ENCODE measurements around the gene ATP10D. TPM values are rescaled to one million over a fixed set of nuclear protein-coding genes. Genes with fewer than 3 reads are reported as not detected.

Gene ATP10D
- total RNA-seq, 1 donor from 2014 or later = 19.8 TPM

DNA sequence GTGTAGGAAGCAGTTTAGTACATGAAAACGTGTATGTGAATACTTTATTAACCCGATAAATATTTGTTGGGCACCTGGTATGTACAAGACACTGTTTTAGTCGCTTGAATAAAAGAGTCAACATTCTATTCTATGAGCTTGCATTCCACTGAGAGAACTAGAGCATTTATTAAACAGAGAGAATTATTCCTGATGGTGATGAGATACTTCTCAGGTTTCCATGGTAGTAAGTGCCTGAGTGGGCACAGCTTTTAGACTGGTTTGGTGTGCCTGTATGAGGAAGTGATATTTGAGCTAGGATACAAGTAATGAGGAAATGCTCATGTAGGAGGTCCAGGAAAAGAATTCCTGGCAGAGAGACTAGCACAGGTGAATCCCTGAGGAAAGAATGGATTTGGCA, 94.2 kb downstream of the ATP10D start:
- DNase-seq (ENCODE audit: low read depth, low spot score) = no peak

DNA sequence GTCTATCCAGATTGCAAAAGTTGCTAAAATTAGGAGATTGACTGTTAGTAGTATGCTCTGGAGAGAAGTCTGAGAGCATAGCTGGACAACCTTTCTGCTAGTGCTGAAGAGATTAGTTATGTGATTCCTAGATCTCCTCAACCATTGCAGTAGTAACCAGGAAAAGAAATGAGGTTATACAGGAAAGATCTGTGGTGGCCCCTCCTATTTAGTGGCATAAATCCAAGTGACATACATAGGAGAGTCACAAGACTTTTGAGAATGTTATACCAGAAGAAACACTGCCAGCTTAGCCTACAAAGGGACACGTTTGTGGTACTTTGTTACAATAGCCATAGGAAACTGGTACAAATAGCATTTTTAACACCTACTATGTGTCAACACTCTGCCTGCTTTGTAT, 105.2 kb downstream of the ATP10D start:
- no peak for DNase-seq (ENCODE audit: low read depth, low spot score)

DNA sequence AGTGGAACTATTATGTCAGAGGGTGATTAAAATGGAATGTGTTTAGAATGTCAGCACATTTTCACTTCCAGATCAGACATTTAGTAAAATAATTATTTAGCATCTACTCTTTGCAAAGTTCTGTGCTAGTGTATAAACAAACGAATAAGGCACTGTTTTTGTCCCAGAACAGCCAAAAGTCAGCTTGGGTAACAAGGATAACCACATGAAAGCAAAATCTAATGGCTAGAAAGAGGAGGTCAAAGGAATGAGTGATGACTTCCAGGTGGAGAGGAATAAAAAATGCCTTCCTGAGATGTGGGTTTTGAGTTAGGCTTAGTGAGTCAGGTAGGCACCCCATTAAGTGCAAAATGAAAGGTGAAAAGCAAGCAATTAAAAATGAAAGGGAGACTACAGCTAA, 112.6 kb downstream of the ATP10D start:
- no peak for DNase-seq (ENCODE audit: low read depth, low spot score)

DNA sequence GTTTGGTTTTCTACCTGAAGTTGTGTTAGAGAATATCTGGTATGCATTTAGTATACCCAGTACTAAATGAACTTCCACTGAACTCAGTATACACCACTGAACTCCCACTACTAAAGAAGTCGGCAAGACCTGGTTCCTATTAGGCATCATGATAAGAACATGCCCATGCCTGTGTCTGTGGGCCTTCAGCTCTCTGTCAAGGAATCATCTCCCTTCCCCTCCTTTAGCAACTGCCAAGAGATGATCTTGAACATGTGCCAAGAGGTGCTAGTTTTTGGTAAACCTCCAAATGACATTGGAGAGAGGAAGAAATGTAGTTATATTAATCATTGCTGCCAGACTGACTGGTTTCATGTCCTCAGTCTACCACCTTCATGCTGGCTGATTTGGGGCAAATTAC, 113.2 kb downstream of the ATP10D start:
- no peak for DNase-seq (ENCODE audit: low read depth, low spot score)

DNA sequence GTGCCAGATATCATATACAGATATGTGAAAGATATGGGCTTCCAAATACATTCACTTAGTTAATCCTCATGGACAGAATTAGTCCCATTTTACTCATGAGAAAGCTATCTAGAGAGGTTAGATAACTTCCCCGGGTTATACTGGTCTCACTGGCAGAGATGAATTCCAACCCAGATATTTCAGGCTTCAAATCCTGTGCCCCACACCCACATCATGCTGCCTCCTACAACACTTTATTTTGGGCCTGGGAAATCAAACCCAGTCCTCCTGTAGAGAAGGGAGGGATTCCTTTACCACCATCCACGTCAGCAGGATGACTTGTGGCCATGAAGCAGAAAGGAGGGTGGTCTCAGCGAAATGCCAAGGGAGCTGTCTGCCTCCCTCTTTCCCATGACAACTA, 113.8 kb downstream of the ATP10D start:
- no peak for DNase-seq (ENCODE audit: low read depth, low spot score)

DNA sequence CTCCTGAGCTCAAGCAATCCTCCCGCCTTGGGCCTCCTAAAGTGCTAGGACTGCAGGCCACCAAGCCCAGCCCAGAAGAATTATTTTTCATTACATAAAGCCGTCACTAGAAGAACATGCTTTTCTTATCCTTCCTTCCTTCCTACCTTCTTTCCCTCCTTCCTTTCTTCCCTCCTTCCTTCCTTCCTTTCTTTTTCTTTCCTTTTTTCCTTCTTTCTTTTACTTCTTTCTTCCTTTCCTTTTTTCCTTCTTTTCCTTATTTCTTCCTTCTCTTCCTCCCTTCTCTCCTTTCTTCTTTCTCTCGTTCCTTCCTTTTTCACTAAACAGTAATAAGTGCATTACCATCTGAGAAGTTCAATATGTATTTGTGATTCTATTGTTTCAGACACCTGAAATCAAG, 121.4 kb downstream of the ATP10D start:
- no peak for DNase-seq (ENCODE audit: low read depth, low spot score)

DNA sequence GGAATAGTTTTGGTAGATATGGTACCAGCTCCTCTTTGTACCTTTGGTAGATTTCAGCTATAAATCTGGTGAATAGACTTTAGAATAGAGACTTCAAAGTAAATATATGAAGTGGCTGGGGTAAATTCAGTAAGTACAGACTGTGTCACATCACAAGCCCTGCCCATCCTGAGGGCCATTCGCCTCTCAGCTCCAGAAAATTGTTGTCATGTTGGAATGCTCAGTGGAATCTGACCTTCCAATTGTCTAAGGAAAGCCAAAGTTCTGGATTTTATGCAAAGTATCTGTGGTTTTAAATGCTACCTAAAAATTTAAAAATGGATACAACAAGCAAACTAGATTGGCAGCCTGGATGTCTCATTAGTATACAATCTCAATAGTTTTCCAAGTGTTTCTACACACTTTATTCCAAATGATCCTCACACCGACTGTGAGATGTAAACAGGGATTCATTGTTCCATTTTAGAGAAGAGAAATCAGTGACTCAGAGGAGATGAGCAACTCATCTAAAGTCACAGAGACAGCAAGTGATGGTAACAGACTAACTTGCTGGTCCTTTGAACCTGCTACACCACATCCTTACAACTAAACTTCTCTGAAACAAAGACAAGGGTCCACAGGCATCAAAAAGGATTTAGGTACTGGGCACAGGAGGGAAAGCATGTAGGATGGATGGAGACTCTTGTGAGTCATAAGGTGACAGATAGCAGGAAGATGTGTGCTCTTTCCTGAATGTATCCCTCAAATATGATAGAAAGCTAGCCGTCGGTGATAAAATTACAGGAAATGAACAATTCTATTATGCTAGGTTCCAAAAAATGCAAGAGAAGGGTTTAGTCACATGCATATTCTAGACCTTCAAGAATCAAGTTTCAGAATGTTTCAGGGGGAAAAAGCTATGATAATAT, 127.3 kb downstream of the ATP10D start:
- no peak for DNase-seq (ENCODE audit: low read depth, low spot score)

DNA sequence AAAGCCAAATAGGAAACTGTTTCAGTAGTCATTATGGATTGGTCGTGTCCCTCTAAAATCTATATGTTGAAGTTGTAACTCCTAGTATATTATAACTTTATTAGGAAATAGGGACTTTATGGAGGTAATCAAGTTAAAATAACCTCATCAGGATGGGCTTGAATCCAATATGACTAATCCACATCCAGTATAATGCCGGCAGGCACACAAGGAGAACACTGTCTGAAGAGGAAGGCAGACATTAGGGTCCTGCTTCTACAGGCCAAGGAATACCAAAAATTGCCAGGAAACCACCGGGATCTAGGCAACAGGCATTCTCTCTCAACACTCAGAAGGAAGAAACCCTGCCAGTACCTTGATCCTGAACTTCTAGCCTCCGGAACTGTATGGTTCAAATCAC, 130.3 kb downstream of the ATP10D start:
- DNase-seq (ENCODE audit: low read depth, low spot score) = no peak

DNA sequence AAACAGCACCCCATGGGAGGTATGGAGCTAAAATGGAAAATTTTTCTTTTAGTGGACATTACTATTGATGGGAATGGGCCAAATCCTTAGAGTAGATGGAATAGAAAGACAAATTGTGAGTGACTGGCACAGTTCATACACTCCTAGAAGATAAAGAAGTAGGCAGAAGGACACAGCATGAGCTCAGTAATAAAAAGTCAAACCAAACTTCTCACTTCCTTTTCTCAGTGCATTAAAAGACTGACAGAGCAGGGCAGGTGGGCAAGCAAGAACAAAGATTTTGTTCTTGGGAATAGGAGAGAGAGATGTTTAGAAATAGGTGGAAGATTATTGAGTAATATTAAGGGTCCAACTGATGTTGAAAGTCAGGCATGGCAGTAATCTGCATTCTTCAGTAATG, 132.5 kb downstream of the ATP10D start:
- DNase-seq (ENCODE audit: low read depth, low spot score) = no peak

DNA sequence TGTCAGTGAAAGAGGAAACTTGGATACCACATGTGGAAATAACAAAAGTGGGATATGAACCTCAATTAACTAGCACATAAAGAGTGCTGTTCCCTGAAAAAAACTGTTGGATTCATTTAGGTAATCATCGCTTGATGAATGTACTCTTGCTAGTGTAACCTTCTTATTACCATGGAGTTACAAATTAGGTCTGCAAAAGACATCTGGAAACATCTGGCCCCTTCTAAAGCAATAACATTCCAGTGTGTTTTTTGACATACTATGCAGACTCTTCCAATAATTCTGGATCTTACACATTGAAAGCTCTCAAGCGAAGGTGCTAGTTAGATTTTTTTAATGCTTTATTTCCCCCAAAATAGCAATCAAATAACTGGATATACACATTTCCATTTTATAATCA, 134.6 kb downstream of the ATP10D start:
- DNase-seq (ENCODE audit: low read depth, low spot score) = no peak

DNA sequence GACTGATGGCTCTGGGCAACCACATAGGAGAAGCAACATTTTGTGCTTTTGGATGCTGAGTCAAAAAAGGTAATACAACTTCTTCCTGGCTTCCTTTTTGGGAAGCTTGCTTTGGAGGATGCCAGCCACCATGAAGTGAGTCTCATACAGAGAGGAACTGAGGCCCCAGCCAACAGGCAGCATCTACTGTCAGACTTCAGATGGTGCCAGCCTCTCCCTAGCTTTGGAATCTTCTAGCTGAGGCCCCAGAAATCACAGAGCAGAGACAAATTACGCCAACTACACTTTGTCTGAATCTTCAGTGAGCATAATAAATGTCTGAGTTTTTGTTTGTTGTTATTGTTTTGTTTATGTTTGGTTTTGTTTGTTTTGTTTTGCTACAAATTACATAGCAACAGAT, 136.1 kb downstream of the ATP10D start:
- no peak for DNase-seq (ENCODE audit: low read depth, low spot score)

DNA sequence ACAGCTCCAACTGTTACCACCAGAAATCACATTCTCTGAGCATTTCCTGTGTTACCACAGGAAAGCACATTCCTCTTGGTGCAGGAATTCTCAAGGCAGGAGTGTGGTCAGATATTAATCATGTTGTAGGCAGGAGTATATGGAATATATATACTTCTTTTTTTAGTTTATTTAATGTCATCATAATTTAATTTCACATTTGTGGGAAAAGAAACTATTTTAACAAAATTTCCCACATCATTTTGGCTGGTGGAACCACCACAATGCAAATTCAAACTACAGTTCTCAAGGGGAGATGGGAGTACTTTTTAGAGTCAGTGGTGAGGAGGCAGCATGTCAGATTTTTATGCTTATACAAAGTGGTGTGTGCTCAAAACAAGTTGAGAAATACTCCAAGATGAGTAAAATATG, 139.0 kb downstream of the ATP10D start:
- no peak for DNase-seq (ENCODE audit: low read depth, low spot score)

DNA sequence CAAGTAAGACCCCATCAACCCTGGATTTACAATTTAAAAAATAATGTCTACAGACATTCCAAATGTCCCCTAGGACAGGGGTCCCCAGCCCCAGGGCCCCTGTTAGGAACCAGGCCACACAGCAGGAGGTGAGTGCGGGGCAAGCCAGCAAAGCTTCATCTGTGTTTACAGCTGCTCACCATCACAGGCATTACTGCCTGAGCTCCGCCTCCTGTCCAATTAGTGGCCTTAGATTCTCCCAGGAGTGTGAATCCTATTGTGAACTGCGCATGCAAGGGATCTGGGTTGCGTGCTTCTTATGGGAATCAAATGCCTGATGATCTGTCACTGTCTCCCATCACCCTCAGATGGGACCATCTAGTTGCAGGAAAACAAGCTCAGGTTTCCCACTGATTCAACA, 146.1 kb downstream of the ATP10D start:
- no peak for DNase-seq (ENCODE audit: low read depth, low spot score)

DNA sequence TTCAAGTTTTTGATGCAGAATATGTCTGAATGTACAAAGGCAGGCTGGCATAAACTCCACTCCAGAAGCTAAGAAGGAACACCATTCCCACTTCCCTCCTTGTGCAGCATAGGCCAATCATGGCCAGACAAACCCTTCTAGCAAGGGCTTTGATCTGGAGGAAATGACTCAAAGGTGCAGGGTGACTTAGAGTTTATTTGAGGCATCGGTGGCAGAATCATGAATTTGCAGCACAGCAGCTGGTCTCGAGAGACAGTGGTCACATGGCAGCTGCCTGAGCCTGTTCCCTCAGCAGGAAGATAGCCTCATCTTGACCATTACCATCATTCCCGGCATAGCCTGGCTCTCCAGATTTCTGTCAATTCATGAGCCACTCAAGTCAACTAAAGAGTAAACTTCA, 154.5 kb downstream of the ATP10D start:
- DNase-seq (ENCODE audit: low read depth, low spot score) = no peak

DNA sequence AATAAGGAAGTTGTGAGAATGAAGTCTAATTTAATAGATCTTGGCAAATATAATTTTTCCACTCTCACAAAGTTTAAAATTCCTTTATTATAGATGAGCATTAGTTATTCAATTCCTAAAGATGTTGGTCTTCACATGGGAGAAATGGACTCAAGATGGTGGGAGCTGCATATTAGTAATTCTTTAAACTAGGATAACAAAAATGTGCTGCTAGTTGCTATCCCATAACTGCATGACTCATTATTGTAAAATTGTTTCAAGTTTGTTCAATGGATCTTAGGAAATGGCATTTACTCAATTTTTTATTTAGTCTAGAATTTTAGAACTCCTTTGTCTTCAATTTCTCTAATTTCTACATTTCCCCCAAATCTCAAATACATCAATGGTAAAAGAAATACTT, 155.8 kb downstream of the ATP10D start:
- no peak for DNase-seq (ENCODE audit: low read depth, low spot score)

DNA sequence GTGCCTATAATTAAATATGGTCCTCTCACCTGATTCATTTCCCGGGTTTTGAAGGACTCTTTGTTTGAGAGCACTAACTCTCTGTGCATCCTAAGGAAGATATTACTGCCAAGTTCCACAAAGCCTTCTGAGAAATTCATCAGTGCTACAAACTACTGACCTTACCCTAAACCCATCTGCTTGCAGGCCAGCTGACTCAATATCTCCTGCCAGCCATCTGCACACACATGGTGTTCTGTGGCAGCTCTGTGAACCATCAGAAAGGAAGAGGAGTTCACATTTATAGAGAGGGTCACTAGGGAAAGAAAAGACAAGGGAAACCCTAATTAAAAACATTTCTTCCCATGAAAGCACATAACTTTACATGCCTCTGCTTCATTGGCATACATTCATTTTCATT, 156.7 kb downstream of the ATP10D start:
- no peak for DNase-seq (ENCODE audit: low read depth, low spot score)

DNA sequence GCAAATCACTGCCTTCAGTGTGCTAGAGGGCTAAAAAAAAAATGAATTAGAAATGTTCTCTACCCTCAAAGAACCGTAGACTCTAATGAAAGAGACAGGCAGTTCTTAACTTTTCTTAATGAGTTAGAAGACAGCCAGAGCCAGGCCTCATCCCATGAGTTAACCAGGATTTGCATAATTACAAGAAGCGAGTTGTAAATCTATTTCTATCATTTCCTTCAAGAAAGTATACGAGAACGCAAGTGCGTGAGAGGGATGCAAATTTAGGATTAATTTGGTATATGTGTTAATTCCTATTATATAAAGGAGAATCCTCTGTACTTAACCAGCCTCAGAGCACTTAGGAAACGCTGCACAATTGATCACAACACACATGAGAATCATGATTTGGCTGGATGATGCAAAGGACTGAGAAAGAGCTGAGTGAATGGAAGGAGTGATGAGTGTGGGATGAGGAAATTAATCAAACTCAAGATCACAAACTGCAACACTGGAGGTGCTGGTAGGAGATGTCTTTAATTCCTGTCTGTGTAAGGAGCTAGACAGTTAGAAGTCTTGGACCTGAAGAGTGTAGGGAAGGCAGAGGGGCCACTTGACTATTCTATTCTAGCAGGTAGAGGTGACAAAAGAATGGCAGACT, 157.2 kb downstream of the ATP10D start:
- DNase-seq (ENCODE audit: low read depth, low spot score) = no peak

Other genes with a start within 250 kb of the ATP10D start
- 16.5 and 24.5 TPM in 2 replicates for gene COMMD8, start 21.6 kb upstream of the ATP10D start, total RNA-seq